22Rv1 (cell line): ENCODE measurements around the gene SLC13A2.

Experiments used
- ZFX ChIP-seq: fragments of 450-650 bp; IDR thresholded peaks from 2 replicates; pipeline ENCODE4 v1.6.1; 2017; ENCODE audit warnings: antibody characterized with exemption, borderline replicate concordance
- TF ChIP-seq, protein P1 (sequence below): fragments of 450-650 bp; IDR thresholded peaks from 2 replicates; pipeline ENCODE4 v1.5.1; 2017; ENCODE audit warnings: mild to moderate bottlenecking

DNA sequence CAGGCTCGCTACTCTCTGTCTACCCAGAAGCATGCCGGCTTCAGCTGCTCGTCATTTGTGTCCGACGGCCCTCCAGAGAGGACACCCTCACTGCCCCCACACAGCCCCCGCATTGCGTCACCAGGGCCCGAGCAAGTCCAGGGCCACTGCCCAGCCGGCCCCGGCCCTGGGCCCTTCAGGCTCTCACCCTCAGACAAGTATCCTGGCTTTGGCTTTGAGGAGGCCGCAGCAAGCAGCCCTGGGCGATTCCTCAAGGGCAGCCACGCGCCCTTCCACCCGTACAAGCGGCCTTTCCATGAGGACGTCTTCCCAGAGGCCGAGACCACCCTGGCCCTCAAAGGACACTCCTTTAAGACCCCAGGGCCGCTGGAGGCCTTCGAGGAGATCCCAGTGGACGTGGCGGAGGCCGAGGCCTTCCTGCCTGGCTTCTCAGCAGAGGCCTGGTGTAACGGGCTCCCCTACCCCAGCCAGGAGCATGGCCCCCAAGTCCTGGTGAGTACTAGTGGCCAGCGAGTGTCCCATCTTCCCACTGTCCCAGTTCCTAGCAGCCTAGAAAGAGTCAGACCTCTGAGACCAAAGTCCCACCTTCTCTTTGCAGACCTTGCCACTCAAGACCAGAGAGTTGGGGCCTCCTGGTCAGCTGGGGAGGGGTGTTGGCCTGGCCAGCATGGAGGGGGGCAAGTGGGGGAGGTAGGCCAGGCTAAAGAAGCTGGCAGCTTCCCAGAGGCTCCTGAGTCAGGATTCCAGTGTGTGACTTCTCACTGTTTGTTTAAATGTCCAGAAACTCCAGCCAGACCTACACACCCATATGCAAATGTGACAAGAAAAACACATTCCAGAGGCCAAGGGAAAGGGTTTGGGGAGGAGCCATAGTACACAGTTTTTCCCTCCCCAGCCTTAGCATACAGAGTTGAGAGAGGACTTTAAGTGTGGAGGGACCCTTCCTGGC lies 51.3 kb downstream of the SLC13A2 start:
- TF ChIP-seq, protein P1, sequence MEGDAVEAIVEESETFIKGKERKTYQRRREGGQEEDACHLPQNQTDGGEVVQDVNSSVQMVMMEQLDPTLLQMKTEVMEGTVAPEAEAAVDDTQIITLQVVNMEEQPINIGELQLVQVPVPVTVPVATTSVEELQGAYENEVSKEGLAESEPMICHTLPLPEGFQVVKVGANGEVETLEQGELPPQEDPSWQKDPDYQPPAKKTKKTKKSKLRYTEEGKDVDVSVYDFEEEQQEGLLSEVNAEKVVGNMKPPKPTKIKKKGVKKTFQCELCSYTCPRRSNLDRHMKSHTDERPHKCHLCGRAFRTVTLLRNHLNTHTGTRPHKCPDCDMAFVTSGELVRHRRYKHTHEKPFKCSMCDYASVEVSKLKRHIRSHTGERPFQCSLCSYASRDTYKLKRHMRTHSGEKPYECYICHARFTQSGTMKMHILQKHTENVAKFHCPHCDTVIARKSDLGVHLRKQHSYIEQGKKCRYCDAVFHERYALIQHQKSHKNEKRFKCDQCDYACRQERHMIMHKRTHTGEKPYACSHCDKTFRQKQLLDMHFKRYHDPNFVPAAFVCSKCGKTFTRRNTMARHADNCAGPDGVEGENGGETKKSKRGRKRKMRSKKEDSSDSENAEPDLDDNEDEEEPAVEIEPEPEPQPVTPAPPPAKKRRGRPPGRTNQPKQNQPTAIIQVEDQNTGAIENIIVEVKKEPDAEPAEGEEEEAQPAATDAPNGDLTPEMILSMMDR = no peak
- no peak for TF ChIP-seq ZFX
